Middle frontal gyrus (tissue), 1 donor: ENCODE measurements around the gene ZNF521.
A peak's percentile ranks its signal among the peaks of the same experiment; 100 is the strongest.

Source experiments
- DNase-seq: peaks from one replicate; pipeline ENCODE4 v3.0.0-alpha.2; 2015; ENCODE audit warnings: low spot score; ENCODE audit errors: extremely low spot score

Gene ZNF521

DNA sequence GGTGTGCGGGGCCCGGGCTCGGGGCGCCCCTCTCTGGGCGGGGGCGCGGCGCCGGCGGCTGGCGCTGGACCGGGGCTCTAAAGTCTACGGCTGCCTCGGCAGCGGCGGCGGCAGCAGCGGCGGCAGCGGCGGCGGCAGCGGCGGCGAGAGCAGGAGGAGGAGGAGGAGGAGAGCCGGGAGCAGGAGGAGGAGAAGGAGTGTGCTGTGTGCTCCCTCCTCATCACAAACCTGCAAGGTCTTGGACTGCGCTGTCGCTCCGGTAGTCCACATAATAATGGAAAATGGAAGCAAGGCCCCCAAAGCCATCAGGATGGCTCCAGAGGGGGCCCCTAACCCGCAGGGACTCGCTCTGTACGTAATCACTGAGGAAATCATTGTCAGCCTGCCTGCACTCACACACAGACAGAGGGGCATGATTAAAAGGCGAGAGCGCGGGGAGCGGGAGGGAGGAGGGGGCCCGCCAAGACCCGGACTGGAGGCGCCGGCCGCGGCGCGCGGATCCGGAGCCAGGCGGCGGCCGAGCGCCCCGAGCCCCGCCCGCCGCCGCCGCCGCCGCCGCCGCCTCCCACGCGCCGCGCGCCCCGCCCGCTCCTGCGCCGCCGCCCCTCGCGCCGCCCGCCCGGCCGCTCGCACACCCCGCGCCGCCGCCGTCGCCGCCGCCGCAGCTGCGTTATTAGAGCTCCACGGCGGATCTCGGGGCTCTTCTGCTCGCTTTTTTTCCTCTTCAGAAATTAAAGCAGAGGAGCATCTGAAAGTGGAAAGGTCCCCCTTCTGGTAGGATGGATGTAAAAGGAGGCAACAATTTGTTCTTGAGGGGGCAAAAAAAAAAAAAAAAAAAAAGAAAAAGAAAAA lies at the start of gene ZNF521:
Gene ZNF521, minus strand, starts transcription at position 390 of the 852 bp plus-strand sequence. CDS start 1,220 bp downstream, outside the sequence.
- DNase-seq, result peak; percentile 73

- DNase-seq, result no peak
These were observed 47.6 kb upstream of the ZNF521 start for GRCh38 chr18:25399554-25399953.

DNA sequence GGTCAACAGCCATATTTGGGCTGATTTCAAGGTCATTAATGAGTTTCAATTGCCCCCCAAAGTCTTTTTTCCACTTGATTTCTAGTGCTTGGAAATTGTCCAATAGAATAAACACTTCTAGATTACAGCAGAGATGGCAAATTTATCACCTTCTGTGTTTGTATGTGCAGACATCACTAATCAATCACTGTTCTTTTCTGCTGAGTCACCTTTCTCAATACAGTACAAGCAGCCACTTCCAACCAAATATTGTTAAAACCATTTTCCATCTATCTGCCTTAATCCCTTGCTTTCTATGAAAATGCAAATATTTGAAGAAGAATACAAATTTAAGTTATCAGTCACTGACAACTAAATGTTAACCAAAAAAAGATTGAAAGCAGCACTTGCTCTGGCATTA lies 40.2 kb upstream of the ZNF521 start:
- DNase-seq, result no peak

DNA sequence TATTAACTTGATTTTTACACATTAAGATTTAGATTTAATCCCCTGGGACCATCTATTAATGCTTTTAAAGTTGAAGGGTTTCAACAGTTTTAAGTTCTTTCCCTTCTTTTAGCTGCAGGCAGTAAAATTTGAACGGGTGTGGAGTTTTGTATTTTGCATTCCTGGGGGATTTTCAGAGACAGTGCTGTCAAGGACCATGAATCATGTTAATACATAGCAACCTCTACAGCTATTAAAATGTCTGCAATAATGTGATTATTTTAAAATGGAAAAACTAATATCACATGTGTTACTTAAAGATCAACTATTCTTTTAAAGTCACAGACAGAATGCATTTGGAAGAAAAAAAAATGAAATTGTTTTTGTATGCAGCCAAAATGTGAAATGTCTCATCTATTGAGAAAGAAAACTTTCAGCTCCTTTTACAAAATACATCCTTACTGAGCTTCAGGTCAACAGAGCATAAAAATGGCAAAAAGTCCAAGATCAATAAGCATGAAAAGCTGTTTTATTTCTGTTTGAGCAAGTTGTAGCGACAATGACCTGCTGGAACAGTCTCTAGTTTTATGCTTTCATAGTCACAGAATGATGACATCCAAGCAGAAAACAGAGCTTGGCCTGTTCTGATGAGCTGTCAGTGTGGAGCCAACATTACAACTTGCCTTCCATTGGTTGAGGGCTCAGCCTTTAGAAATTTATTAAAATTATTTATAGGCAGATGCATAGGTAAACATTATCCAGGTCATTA lies 21.6 kb upstream of the ZNF521 start:
- DNase-seq, result no peak

- DNase-seq, result no peak
These were observed 18.4 kb upstream of the ZNF521 start for GRCh38 chr18:25370391-25370790.

GRCh38 chr18:25365242-25365641 lies 13.3 kb upstream of the ZNF521 start:
- no peak for DNase-seq

DNA sequence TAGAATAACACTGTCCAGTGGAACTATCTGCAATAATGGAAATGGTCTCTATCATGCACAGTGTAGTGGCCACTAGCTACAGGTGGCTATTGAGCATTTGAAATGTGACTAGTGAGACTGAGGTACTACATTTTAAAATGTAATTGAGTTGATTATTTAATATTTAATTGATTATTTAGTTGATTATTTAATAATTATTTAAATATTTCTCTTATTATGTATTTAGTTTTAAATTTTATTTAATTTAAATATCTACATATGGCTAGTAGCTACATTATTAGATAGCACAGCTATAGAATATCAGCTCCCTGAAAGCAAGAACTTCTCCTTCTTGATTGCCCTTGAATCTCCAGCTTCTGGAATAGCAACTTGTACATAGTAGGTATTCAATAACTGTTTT lies 12.8 kb upstream of the ZNF521 start:
- DNase-seq, result no peak

DNA sequence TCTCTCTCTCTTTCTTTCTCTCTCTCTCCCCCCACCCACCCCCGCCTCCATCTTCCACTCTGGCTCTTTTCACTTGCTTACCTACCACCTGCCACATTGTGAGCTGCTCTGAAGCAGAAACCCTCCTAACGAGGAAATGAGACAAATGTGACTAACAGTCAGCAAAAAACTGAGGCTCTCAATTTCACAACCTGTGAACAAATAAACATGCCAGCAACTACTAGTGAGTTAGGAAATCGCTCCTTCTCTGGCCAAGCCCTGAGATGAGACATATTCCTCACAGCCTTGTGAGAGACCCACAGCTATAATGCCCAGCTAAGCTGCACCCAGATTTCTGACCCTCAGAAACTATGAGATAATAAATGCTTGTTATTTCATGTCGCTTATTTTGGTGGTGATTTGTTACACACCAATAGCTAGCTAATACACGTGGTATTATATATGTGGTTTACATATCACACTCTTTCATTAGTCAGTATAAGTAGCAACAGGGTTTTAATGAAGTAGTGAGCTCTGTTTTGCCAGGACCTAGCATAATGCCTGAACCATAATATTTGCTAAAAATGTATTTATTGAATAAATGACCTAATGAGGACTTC lies 8.4 kb upstream of the ZNF521 start:
- DNase-seq, result no peak

- no peak for DNase-seq
These were observed 1.1 kb upstream of the ZNF521 start for GRCh38 chr18:25353080-25353479.

DNA sequence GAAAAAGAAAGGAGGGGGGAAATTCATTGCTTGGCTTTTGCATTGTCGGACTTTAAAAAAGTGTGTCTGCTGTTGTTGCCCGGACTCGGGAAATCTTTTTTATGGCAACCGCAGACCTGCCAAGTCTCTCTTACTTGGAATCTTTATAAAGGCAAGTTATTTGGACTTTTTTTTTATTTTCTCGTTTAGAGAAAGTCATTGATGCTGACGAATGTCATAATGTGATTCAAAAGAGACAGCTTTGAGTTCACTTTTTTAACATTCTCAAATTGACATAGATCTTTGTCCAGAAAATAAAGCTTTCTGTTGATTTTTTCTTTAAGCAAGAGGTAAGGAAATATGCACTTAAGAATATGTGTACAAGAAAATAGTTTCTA lies 651 bp upstream of the ZNF521 start:
- no peak for DNase-seq

DNA sequence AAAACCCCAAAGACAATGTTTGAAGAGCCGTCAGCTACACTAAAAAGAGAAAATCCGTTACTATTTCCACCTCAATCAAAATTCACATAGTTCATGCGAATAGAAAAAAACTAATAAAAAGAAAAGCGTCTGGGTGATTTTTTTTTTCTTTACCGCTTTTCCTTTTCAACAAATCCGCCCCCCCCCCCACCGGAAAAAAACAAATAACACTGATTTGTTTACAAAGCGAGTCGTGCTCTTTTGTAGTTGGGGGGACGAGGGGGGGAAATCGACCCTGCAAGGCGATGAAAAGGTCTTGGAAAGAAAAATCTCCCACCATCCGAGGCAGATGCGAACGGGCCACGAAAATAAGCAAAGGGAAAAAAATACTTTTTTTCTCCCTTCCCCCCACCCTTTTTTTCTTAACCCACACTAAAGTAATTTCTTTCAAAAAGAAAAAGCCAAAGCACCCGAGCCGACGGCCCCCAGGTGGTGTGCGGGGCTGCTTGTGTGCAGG lies 638 bp downstream of the ZNF521 start:
- DNase-seq, result no peak

GRCh38 chr18:25350489-25351251 lies 1.3 kb downstream of the ZNF521 start:
- DNase-seq, result no peak

DNA sequence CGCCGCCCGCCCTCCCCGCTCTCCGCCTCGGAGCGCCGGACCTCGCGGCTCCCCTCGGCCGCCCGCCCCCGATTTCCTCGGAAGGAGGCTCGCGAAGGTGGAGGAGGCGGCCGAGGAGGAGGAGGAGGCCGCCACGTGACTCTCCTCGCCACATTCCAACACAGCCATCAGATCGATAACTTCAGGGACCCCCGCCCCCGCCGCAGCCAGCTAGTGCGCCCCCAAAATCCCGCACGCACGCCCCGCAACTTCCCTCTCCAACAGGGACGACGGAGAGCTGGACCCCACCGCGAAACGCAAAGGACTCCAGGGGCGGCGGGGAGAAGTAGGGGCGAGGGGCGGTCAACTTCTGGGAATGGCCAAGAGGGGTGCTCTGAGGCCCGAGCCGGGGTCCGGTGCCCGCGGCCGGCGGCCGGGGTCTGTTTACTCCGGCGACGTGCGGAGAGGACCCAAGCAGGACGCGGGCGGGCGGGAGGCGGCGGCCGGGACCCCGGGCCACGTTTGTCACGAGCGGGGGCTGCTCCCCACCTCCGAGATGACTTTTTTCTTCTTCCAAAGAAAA lies 2.0 kb downstream of the ZNF521 start:
- no peak for DNase-seq

- no peak for DNase-seq
These were observed 2.6 kb downstream of the ZNF521 start for GRCh38 chr18:25349131-25349925.

DNA sequence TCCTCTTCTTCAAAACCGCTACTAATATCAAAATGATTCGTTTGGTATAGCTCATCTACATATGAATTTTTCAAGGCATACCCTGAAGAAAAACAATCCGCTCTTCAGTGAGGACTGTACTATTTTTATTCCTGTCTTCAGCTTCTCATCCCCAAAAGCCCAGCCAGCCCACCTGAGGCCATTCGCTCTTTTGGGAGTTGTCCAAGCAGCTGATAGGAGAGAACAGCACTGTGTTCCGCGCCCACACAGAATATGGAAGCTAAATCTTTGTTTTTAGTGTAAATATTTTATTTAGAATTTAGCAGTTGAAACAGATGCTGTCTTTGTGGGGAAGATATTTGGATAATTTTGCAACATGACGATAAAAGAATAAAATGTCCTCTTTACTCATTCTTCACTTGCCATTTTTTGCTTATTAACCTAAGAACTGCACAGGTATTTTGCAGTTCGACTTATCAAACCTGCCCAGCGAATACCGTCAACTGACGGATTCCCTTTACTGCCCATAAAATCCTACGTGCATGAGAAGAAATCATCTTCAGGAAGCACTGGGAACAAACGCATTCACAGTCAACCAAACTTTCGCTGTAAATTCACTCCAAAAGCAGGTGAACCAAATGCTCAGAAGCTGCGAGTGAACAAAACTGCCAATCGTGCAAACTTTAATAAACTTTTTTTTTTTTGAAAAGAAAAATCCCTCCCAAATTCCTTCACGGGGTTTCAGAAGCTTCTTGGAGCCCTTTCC lies 3.4 kb downstream of the ZNF521 start:
- no peak for DNase-seq

DNA sequence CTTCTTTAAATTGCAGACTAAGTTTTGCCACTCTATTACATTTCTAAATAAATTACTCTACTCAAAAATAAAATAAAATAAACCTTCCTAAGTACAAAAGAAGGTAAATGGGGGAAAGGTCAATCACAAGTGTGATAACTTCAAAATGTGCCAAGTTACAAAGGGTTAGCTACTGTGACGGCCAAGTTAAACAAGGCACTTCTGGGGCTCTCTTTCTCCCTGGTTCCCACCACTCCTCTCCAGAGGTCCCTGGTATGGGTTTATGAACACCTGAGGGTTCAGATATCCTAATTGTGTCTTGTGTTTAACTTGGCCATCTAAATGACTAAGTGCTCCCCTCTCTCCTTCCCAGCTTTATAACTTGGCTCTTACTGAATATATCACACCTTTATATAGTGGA lies 5.4 kb downstream of the ZNF521 start:
- DNase-seq, result no peak

DNA sequence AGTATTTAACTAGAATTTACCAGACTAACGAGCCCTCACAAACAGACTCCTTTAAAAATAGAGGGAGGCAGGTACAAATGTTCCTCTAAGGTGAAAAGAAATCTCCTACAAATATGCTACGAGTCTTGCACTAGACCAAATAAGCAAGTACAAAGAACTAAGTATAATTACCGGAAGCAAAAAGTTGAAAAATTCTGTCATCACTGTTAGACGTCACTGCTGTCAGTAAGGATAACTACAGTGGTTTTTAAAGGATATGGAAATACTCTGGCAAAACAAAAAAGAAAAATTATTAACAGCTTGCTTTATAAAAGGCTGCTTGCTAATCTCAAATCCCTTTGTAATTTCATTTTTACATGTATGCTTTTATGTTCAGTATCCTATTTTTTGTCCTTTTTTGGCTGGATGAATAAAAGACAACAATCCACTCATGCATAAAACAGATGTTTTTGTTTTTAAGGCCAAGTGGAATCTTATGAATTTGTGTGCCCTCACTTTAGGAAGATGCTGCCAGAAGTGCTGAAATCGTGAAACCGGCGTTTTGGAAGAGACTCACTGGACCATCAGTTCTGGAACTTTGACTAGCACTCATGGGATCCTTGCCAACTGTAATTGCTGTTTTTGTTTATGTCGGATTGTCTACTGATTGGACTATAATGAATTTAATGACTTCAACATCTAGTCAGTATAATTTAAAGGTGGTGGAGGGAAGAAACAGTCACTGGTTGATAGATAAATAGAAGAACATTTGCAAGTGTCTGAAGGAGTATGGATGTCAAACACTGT lies 6.7 kb downstream of the ZNF521 start:
- no peak for DNase-seq

DNA sequence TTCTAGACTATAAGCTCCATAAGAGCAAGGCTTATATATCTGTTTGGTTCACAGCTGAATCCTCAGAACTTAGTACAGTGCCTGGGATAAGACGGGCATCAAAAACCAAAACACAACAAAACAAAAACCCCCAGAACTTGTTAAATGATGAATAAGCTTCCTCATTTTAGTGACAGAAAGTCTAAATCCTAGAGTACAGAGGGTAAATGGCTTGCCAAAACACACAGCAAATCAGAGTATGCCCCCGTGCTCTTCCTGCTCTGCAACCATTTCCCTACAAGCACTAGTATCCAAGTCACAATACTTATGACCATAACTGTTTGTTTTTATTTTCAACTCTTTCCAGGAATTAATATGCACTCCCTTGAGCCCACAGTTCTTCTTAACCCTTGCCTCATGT lies 10.1 kb downstream of the ZNF521 start:
- DNase-seq, result no peak

DNA sequence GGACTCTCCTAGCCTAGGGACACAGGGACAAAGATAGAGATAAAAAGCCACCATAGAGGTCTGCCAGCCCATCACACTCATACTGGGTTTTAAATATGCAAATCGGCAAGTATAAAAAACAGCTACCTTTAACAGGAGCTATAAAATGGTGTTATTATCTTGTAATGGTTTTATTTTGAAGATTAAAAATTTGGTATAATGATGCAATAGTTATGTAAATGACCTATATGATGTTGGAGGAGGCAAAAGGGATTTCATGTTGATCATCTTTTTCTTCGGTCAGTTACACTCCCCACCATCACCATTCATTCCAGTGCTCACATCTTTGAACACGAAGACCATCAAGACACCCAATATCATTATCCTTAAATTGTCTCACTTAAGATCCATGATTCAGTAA lies 11.2 kb downstream of the ZNF521 start:
- DNase-seq, result no peak
